Esophagus muscularis mucosa (tissue), 4 donors: ENCODE results near the gene NID1.

Source experiments
- CTCF ChIP-seq, 3 experiments: fragments of 200-600 bp in 2 of 3; fragments of 450-650 bp in 1 of 3; sonication (generic) in 2 of 3; IDR thresholded peaks; one replicate each; pipeline ENCODE4 v1.5.1; 2017 to 2019; ENCODE audit warnings: antibody characterized with exemption in 3 of 3, mild to moderate bottlenecking in 2 of 3, moderate library complexity in 1 of 3
- EP300 ChIP-seq: sonication (generic); formaldehyde crosslinking; IDR thresholded peaks from one replicate; pipeline ENCODE4 v1.6.1; 2017; ENCODE audit warnings: antibody characterized with exemption
- POLR2AphosphoS5 ChIP-seq, 2 donors: sonication (generic); formaldehyde crosslinking; IDR thresholded peaks; one replicate each; pipeline ENCODE4 v1.6.1; 2017; ENCODE audit warnings: antibody characterized with exemption in 2 of 2

- TF ChIP-seq CTCF (IDR thresholded peaks at IDR 0.05) (no peak), EP300 (no peak), POLR2AphosphoS5 (IDR thresholded peaks at IDR 0.05) (no peak)
Observed at GRCh38 chr1:236060286-236060685, 4.6 kb downstream of the NID1 start.
